Breast epithelium (tissue), 3 donors: ENCODE results near the gene TSEN15.

Source experiments
- POLR2A ChIP-seq: fragments of 450-650 bp; IDR thresholded peaks from one replicate; pipeline ENCODE4 v1.6.1; 2016; ENCODE audit warnings: antibody characterized with exemption, mild to moderate bottlenecking, moderate library complexity
- POLR2AphosphoS5 ChIP-seq, 3 donors: sonication (generic); formaldehyde crosslinking; IDR thresholded peaks; one replicate each; pipeline ENCODE4 v1.6.1; 2017; ENCODE audit warnings: antibody characterized with exemption in 3 of 3
- TF ChIP-seq, protein P1 (sequence below), 3 donors: fragments of 450-650 bp; IDR thresholded peaks; one replicate each; pipeline ENCODE4 v1.5.1; 2016 to 2017; ENCODE audit warnings: antibody characterized with exemption in 3 of 3, mild to moderate bottlenecking in 3 of 3, moderate library complexity in 3 of 3

DNA sequence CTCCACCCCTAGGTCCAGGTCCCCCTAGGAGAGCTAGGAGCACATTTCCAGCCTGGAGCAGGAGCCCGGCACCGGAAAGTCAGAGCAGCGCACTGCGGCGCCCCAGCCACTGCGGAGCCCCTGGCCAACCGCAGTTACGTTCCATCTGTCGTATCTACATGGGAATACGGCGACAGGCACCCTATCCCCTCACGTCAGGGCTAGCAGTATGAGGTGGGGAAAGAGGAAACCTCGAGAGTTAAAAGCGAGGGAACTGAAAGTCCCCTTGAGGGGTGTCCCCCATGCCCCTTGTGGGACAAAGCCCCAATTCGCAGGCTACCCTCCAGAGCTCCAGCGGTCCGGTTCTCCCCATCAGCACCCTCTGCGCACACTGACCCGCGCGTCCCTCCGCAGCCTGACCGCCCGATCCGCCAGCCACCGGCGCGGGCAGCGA is 15.0 kb upstream of the TSEN15 start:
- TF ChIP-seq, protein P1, sequence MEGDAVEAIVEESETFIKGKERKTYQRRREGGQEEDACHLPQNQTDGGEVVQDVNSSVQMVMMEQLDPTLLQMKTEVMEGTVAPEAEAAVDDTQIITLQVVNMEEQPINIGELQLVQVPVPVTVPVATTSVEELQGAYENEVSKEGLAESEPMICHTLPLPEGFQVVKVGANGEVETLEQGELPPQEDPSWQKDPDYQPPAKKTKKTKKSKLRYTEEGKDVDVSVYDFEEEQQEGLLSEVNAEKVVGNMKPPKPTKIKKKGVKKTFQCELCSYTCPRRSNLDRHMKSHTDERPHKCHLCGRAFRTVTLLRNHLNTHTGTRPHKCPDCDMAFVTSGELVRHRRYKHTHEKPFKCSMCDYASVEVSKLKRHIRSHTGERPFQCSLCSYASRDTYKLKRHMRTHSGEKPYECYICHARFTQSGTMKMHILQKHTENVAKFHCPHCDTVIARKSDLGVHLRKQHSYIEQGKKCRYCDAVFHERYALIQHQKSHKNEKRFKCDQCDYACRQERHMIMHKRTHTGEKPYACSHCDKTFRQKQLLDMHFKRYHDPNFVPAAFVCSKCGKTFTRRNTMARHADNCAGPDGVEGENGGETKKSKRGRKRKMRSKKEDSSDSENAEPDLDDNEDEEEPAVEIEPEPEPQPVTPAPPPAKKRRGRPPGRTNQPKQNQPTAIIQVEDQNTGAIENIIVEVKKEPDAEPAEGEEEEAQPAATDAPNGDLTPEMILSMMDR (IDR thresholded peaks at IDR 0.05): no peak
- no peak for TF ChIP-seq POLR2A
- TF ChIP-seq POLR2AphosphoS5 (IDR thresholded peaks at IDR 0.05): no peak
